Natural killer cell treated with Interleukin-12 subunit alpha and Interleukin-12 subunit beta and Interleukin-15 and Interleukin-18, amount 100 ng/mL, for 72 hours (primary cell): Measurements from ENCODE around the gene DHRS1. TPM values are rescaled to one million over a fixed set of nuclear protein-coding genes. Genes with fewer than 3 reads are reported as not detected.

ENCODE experiments used
- ATAC-seq, 2 donors: fragments of 150-1000 bp; cut with Tn5 transposase in 1 of 2; sonication (Bioruptor Pico), chemical (Tn5 transposase) in 1 of 2; 2 replicates each; pipeline ENCODE4 v1.10.0; 2021
- DNase-seq: peaks from one replicate; pipeline ENCODE4 v3.0.0; 2022; ENCODE audit warnings: low spot score
- H3K27ac Mint-ChIP-seq, 2 donors: 1 replicate in 1 of 2; 2 replicates in 1 of 2; pipeline ENCODE4 v1.8.0; 2022; ENCODE audit warnings: mixed read lengths in 2 of 2, mild to moderate bottlenecking in 1 of 2, moderate library complexity in 1 of 2
- H3K27me3 Mint-ChIP-seq, 2 donors: 1 replicate in 1 of 2; 2 replicates in 1 of 2; pipeline ENCODE4 v1.8.0; 2022; ENCODE audit warnings: mixed read lengths in 2 of 2
- H3K36me3 Mint-ChIP-seq: one replicate; pipeline ENCODE4 v1.8.0; 2022; ENCODE audit warnings: mixed read lengths
- H3K4me1 Mint-ChIP-seq, 2 donors: 1 replicate in 1 of 2; 2 replicates in 1 of 2; pipeline ENCODE4 v1.8.0; 2022; ENCODE audit warnings: low read depth in 2 of 2, mixed read lengths in 2 of 2, mild to moderate bottlenecking in 1 of 2
- H3K4me3 Mint-ChIP-seq: one replicate; pipeline ENCODE4 v1.8.0; 2022; ENCODE audit warnings: mixed read lengths
- H3K9me3 Mint-ChIP-seq: 2 replicates; pipeline ENCODE4 v1.8.0; 2022; ENCODE audit warnings: mixed read lengths
- total RNA-seq, 2 donors: library from RNA; stranded (reverse); gene quantifications; one replicate each; pipeline ENCODE4 v1.2.3, GENCODE V29; 2022

DHRS1 gene
- total RNA-seq, 2 donors from 2014 or later = 15.6 to 17.4 TPM

DNA sequence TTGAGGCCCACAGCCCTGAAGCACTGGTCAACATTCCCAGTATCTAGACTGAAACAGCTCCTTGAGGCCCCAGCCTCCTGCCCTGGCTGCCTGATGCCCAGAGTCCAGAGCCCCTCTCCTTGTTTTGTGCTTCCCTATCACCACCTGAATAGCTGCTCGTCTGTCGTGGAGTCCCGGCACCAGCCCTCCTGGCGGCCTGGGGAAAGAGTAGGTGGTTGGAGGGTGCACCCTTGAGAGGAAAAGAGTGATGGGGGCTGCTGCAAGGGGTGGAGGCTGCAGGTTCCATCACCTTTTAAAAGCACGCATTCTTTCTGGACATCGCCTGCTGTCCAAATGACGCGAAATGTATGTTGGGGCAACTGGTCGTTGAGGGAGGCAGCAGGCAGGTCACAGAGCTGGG is 31.4 kb downstream of the DHRS1 start:
- H3K9me3 Mint-ChIP-seq = no peaks in the 10 kb centered on the region
- no peak overlapping the region for H3K27ac Mint-ChIP-seq

DNA sequence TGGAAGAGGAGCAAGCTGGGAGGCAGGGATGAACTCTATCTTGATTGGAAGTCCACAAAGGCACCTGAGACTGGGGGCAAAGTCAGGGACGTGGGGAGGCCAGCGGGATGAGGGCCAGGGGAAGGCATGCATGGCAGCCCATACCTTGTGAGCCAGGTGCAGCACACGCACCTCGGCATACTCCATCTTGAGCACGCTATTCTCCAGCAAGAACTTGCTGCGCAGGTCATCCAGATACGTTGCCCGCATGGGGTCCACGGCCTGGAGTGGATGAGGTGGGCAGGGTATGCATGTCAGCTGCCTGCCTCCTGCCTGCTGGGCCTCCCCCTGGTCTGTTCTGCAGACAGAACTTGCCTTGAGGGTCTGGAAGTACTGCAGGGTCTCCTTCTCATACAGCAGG is 32.1 kb downstream of the DHRS1 start:
- peaks cover 21 to 27% of the 10 kb centered on the region in 2 donors for H3K4me1 Mint-ChIP-seq
- H3K36me3 Mint-ChIP-seq = no peaks in the 10 kb centered on the region
- no peaks in the 10 kb centered on the region for H3K27me3 Mint-ChIP-seq
- DNase-seq (no peak), ATAC-seq (no peak)
- H3K4me3 Mint-ChIP-seq = no peak overlapping the region
- H3K27ac Mint-ChIP-seq = no peak overlapping the region
- H3K9me3 Mint-ChIP-seq = no peaks in the 10 kb centered on the region

More for the DNA sequence above, 31.4 kb downstream of the DHRS1 start:
- Mint-ChIP-seq H3K4me1 (peaks cover 28 to 32% of the 10 kb centered on the region in 2 donors), H3K4me3 (no peak overlapping the region), H3K36me3 (no peaks in the 10 kb centered on the region), H3K27me3 (no peaks in the 10 kb centered on the region)
- no peak for DNase-seq
- ATAC-seq = no peak

DNA sequence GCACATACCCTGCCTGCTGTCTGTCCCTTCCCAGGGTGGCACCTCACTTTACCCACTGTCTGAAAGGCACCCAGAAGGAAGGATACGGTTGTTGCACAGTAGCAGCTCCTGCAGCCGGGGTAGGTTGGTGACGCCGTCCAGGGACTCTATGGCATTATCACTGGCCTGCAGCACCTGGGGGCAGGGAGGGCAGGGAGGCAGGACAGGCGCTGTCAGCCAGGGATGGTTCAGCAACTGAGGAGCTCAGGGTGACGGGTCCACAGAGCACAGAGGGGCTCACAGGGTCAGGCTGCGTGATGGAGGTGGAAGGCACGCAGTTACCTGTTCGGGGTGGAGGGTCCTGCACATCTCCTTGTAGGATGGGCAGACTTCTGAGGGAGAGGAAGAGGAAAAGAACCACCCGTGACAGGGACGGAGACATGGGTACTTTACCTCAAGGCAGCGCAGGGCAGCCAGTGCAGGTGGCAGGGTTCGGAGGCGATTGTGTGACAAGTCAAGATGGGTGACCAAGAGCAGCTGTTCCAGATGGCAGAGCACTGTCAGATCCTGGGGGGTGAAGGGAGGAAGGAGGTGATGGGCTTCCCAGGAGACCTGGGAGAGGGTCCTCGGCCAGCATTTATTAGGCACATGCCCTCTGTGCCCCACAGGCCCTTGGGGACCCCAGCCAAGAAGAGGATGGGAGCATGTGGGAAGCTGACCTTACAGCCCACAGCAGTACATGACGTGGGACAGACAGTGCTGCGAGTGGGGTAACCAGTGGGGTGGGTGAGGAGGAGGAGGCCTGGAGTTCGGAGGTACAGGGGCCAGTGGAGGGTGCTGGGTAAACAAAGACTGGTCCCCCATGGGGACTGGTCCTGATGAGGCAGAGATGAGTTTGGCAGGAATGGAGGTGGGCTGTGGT is 33.0 kb downstream of the DHRS1 start:
- no peaks in the 10 kb centered on the region for H3K9me3 Mint-ChIP-seq
- peaks cover 12 to 19% of the 10 kb centered on the region in 2 donors for H3K4me1 Mint-ChIP-seq
- DNase-seq (no peak), ATAC-seq (no peak)
- H3K27me3 Mint-ChIP-seq = no peaks in the 10 kb centered on the region
- H3K27ac Mint-ChIP-seq = no peak overlapping the region
- H3K4me3 Mint-ChIP-seq = no peak overlapping the region
- H3K36me3 Mint-ChIP-seq = no peaks in the 10 kb centered on the region

DNA sequence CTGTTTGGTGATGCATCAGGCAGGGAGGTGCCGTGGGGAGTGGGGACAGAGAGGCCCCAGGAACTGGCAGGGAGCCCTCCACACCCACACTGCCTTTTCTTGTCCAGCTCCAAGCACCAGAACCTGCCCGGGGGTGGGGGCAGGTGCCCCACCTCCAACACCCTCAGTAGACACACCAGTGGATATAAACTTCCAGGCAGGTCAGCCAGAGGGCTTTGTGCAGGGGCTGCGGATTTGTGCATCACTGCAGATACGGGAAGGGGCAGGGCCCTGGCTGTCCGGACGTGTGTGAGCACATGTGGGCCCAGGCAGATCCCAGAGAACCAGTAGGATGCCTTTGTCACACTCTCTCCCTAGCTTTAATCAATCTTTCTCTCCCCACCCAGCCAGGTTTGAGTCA is 35.3 kb downstream of the DHRS1 start:
- Mint-ChIP-seq H3K4me1 (peaks cover 0 to 7% of the 10 kb centered on the region in 2 donors), H3K9me3 (no peaks in the 10 kb centered on the region)
- ATAC-seq = no peak

DNA sequence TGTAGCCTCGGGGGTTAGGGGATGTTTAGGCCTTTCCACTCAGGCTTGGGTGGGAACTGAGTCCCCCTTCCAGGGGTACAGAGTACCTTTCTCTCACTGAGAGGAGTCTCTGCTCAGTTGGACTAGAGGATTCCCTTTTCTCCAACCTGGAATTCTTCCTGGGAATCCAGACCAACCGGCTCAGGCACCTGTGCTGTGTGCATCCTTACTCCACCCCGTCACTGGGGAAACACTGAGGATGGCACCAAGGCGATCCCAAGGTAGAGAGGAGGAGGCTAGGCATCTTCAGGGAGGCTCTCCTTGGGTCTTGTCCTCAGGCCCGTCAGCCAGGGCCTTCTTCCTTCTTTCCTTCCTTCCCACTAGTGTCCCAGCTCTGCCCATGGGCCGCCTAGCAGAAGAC is 35.7 kb downstream of the DHRS1 start:
- no peak for ATAC-seq
- DNase-seq = no peak
- Mint-ChIP-seq H3K9me3 (no peaks in the 10 kb centered on the region), H3K27me3 (no peaks in the 10 kb centered on the region), H3K36me3 (no peaks in the 10 kb centered on the region), H3K4me1 (peaks cover 0 to 7% of the 10 kb centered on the region in 2 donors), H3K4me3 (no peak overlapping the region), H3K27ac (no peak overlapping the region)

More for the DNA sequence above, 35.3 kb downstream of the DHRS1 start:
- no peak for DNase-seq
- Mint-ChIP-seq H3K27me3 (no peaks in the 10 kb centered on the region), H3K27ac (no peak overlapping the region), H3K36me3 (no peaks in the 10 kb centered on the region), H3K4me3 (no peak overlapping the region)

DNA sequence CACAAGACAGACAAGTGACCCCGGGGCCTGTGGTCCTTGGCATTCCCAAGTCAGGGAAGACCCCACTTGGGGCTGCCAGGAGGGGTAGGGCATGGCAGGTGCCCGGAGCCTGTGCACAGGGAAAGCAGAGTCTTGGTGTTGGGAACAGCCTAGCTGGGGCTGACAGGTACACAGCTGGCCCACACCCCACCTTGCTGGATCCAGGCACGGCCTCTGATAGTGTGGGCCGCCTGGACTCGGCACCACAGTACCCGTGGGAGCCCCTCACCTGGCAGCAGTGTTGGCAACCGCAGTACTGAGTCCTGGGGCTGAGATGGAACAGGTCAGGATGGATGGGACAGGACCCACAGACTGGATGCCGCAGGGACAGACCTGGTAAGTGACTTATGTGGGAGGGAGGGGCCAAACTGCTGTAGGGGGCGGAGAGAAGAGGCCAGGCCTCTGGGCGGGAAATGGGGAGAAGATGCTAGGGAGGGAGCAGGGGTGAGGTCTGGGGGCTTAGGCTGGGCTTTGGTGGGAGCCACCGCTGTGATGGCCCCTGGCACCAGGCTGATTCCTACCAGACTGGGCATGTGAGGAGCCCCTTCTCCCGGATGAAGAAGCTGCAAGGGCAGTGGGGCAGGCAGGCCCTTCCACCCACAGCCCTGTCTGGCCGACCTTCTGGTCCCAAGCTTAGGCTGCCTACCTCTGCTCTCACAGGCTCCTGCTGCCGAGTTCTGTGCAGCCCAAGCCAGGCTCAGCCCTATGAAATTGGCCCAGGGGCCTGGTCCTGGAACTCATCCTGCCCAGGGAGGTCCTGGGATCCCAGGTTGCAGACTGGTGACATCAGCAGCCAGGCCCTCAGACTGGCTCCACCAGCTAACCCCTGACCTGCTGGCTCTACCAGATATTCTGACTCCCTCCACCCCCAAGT is 36.5 kb downstream of the DHRS1 start, which contains the start of gene TGM1:
TGM1 (minus strand) TSS at position 357 of the 913 bp plus-strand sequence. CDS start 825 bp downstream, outside the sequence.
- Mint-ChIP-seq H3K4me1 (peaks cover 0 to 7% of the 10 kb centered on the region in 2 donors), H3K9me3 (no peaks in the 10 kb centered on the region), H3K27me3 (no peaks in the 10 kb centered on the region), H3K27ac (no peak within 1 kb of the TSS), H3K36me3 (no peaks in the 10 kb centered on the region), H3K4me3 (no peak within 1 kb of the TSS)
- no peak for ATAC-seq
- no peak for DNase-seq

DNA sequence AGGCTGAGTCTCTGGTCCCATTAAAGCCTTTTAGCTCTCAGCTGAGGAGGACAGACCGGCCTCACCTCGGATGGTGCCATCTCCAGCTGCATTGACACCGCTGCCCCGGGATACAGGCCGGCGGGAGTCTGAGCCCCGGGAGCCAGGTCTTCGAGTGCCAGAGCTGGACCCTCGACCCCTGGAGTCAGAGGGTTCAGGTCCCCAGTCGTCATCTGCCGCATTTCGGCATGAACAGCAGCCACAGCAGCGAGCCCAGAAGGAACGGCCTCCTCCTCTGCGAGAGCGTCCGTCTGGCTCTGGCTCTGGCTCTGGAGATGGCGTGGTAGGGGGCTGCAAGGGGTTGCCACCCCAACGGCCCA is 37.6 kb downstream of the DHRS1 start:
- ATAC-seq = no peak
- Mint-ChIP-seq H3K4me1 (peaks cover 0 to 4% of the 10 kb centered on the region in 2 donors), H3K27ac (no peak overlapping the region), H3K4me3 (no peak overlapping the region), H3K27me3 (no peaks in the 10 kb centered on the region), H3K36me3 (no peaks in the 10 kb centered on the region), H3K9me3 (no peaks in the 10 kb centered on the region)
- DNase-seq = no peak

DNA sequence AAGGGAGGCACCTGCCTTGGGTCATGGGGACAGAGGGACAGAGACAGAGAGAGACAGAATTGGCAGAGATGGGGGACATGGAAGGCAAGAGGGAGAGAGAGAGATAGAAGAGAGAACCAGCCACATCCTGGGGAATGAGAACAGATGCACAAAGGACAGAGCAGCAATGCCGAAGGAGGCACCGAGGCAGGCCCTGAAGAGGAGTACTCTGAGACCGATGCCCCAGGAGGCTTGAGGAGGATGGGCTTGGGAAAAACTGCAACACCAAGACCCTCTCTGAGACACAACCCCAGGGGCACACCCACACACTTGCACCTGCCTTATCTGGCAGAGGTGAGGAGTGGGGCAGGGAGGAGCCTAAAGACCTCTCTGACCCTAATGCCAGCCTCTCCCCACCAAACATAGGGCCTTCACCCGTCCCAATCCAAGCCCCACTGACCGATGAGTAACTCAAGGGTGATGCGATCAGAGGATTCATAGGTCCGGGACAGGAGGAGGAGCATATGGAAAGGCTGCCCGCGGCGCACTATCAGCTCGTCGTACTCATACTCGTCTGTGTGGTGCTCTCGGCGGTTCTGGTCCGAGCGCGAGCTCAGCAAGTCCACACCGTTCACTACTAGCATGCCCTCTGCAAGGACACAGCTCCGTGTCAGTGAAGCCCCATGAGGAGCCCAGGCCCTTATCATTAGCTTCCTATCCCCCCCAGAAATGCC is 38.2 kb downstream of the DHRS1 start:
- Mint-ChIP-seq H3K36me3 (no peaks in the 10 kb centered on the region), H3K9me3 (no peaks in the 10 kb centered on the region), H3K27ac (no peak overlapping the region), H3K4me1 (peaks cover 0 to under 1% of the 10 kb centered on the region in 2 donors), H3K4me3 (no peak overlapping the region), H3K27me3 (no peaks in the 10 kb centered on the region)
- ATAC-seq = no peak
- DNase-seq = no peak

DNA sequence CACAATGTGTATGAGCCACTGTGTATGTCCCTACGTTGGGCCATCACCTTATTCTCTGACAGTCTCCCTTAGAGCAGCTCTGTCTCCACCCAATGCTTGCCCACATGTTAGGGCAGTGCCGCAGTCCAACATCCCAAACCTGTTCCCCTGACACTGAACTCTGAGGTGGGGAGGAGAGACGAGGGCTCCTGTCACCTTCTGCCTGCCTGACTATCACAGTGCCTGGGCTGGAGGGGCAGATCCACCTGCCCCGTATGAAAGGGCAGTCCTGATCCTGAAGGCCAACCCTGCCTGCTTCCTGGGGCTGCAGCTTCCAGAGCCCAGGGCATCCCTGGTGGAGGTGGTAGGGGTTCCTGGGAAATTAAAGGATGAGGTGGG is 38.8 kb downstream of the DHRS1 start:
- Mint-ChIP-seq H3K9me3 (no peaks in the 10 kb centered on the region), H3K27me3 (no peaks in the 10 kb centered on the region), H3K4me1 (no peaks in the 10 kb centered on the region), H3K27ac (no peak overlapping the region), H3K36me3 (no peaks in the 10 kb centered on the region), H3K4me3 (no peak overlapping the region)
- no peak for ATAC-seq
- no peak for DNase-seq

DNA sequence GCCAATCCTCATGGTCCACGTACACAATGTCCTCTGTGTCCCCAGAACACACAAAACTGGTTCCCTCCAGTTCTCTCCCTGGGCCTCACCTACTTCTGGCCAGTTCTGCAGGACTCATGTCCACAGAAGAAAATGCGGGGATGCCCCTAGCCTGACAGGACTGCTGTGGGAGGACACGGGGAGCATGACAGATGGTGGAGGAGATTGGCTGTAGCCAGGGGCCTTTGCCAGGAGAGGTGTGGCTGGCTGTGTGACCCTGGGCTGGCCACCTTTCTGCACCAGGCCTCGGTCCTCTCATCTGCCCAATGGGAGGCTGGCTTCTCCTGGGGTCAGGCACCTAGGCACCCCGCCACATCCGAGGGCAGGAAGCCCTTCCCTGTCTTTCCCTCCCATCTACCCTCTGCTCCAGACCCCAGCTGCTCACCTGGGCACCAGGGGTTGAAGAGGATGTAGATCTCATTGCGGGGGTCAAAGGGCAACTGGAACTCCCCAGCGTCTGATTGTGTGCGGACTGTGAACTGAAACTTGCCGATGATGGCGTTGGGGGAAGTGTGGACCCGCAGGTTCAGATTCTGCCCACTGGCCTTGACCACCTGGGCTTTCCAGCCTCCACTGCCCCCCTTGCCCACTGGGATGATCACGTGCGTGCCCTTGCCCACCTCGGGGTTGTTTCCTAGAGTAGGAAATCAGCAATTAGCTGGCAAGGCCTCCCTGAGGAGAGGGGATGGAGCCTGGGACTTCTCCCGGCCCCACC is 39.4 kb downstream of the DHRS1 start:
- Mint-ChIP-seq H3K9me3 (no peaks in the 10 kb centered on the region), H3K36me3 (no peaks in the 10 kb centered on the region), H3K27ac (no peak overlapping the region), H3K4me1 (no peaks in the 10 kb centered on the region), H3K4me3 (no peak overlapping the region), H3K27me3 (no peaks in the 10 kb centered on the region)
- DNase-seq (no peak), ATAC-seq (no peak)

DNA sequence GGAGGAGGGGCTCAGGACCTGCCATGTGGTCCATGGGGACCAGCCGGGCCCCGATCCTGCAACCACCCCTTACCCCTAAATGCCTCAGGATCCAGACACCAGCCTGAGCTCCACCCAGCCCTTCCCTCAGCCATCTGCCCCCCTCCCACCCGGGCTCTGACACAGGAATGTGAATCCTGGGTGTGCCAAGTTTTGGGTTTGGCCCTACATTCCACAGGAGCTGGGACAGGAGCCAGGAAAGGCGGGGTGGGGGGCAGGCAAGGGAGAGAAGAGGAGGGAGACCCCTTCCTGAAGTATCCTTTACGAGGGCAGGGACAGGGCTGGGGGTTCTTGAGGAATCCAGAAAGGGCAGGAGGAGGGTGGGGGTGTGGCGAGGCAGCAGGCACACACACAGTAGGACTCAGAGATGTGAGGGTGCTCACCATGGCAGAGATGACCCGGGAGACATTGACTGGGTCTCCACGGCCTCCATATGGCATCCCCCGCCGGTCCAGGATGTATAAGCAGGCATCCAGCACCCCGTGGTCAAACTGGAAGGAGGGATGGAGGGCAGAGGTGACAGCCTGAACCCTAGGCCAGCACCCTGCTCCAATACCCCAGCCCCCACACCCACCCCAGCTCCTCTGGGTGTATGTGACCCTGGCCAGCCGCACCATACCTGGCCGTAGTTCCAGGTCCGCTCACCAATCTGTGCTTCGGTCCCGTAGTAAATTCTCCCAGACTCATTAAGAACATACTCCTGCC is 40.1 kb downstream of the DHRS1 start:
- no peak overlapping the region for H3K27ac Mint-ChIP-seq
- ATAC-seq (no peak), DNase-seq (no peak)
- no peaks in the 10 kb centered on the region for H3K36me3 Mint-ChIP-seq
- H3K4me1 Mint-ChIP-seq = no peaks in the 10 kb centered on the region
- no peak overlapping the region for H3K4me3 Mint-ChIP-seq
- H3K27me3 Mint-ChIP-seq = no peaks in the 10 kb centered on the region
- no peaks in the 10 kb centered on the region for H3K9me3 Mint-ChIP-seq

DNA sequence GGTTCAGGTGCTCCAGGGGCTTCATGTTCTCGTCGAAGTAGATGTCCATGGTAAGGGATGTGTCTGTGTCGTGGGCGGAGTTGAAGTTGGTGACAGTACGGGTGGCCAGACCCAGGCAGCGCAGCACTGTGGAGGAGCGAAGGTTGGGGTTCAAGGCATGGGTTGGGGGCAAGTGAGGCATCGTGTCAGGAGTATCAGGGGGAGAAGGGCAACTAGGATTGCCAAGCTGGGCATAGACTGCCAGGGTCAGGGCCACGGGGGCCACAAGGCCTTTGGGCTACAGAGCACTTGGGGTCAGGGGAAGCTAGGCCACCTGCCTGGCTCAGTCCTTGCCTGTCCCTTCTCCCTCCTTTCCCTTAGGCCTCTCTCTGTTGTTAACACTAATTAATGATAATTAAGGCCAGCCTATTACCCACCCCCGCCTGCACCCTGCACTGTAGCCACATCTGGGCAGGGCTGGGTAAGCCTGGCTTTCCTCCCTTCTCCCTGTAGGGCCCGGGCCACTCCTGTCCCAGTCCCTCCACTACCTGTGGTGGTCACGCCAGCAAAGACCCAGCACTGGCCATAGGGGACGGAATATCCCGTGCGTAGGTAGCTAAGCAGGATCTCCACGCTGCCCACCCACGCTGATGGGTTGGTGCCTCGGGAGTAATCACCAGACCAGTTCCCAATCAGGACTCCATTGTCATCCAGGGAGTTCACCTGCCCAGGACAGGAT is 40.9 kb downstream of the DHRS1 start:
- no peak overlapping the region for H3K27ac Mint-ChIP-seq
- no peak overlapping the region for H3K4me3 Mint-ChIP-seq
- no peaks in the 10 kb centered on the region for H3K27me3 Mint-ChIP-seq
- no peaks in the 10 kb centered on the region for H3K36me3 Mint-ChIP-seq
- DNase-seq = no peak
- H3K4me1 Mint-ChIP-seq = no peaks in the 10 kb centered on the region
- H3K9me3 Mint-ChIP-seq = no peaks in the 10 kb centered on the region
- ATAC-seq = no peak
